GM19239 (cell line): ENCODE results near the gene TMEM63C.
"Not testable (repeated sequence)": the region's sequence is repeated elsewhere in the genome, so short reads cannot be mapped to it uniquely, and the experiment has no call there.

Source experiments
- DNase-seq: peaks from one replicate; pipeline ENCODE4 v3.0.0; 2011; ENCODE audit warnings: low spot score; ENCODE audit not compliant: insufficient read length
- FAIRE-seq: peaks from 2 replicates; lab custom pipeline; 2011; peaks lifted over from hg19 to GRCh38; lab: Jason Lieb, UNC

Gene TMEM63C

DNA sequence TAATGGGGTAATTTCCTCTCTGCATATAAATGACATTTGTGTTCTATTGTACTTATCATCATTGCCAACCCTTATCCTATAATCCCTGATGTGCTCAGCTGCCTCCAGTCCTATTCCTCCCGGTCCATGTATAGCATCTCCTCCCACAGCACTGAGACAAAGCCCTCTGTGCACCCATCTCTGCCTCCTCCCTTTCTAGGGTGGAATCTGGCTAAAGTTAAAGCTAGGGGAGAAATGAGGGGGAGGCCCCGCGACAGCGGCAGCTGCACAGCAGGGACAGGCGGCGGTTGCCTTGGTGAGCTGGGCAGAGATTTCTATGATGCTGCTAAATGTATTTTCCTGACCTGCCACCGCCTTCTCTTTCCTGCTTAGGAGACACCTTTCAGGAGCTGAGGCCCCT lies 27.2 kb upstream of the TMEM63C start:
- FAIRE-seq = no peak

GRCh38 chr14:77155083-77155482 lies 26.5 kb upstream of the TMEM63C start:
- FAIRE-seq (no peak), DNase-seq (no peak)

More for the DNA sequence above, 27.2 kb upstream of the TMEM63C start:
- no peak for DNase-seq

DNA sequence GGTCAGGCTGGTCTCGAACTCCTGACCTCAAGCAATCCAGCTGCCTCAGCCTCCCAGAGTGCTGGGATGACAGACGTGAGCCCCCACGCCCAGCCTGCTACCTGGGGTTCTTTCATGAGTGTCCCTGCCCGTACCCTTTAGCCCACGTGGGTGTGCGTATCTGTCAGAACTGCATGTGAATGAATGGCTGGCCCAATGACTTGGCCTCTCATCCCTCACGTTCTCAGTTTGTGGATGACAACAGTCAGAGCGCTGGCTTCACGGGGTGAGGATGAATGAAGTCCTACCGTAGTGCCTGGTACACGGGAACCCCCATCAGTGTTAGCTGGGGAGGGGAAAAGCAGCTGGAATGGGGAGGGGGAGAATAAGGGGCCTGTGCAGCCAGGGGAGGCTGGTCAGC lies 23.9 kb upstream of the TMEM63C start:
- FAIRE-seq = no peak

DNA sequence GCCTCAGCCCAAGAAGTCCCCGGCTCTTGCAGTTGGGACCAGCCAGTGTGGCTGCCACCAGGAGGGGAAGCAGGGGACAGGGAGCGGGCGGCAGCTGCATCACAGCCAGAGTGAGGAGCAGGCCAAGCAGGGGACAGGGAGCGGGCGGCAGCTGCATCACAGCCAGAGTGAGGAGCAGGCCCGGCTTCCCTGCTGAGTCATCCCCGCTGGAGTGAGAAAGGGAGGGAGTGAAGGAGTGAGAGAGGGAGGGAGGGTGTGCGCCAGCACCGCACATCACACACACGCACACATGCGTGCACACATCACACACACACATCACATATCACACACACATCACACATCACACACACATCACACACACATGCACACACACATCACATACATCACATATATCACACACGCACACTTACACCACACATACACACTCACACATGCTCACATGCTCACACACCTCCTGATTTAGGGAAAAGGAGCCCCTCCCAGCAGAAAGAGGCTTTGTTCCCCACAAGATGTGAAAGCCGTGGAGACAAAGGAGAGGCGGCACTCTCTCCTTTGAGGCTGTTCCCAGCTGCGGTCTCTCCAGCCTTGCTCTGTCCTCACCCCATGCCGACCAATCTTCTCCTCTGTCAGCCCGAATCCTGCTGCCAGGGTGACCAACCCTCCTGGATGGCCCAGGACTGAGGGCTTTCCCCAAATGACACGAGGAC lies 23.3 kb upstream of the TMEM63C start:
- no peak for FAIRE-seq
- no peak for DNase-seq

More for the DNA sequence above, 23.9 kb upstream of the TMEM63C start:
- no peak for DNase-seq

DNA sequence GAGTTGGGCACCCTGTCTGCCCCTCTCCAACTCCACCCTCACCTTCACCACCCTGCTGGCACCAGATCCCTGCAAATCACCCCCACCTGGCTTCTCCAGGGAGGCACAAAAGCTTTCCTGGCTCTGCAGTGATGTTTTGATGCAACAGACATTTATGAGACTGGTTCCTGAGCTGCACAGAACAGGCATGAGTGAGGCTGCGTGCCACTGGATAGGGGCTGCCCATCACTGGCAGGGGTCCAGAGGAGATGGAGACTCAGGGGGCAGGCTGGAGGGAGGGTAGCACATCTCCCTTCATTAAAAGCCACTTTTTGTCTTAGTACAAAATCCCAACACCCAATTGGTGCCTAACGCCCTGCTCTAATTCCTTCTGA lies 22.7 kb upstream of the TMEM63C start:
- DNase-seq (no peak), FAIRE-seq (no peak)

- FAIRE-seq (no peak), DNase-seq (no peak)
These were observed 20.6 kb upstream of the TMEM63C start for GRCh38 chr14:77161011-77161410.

DNA sequence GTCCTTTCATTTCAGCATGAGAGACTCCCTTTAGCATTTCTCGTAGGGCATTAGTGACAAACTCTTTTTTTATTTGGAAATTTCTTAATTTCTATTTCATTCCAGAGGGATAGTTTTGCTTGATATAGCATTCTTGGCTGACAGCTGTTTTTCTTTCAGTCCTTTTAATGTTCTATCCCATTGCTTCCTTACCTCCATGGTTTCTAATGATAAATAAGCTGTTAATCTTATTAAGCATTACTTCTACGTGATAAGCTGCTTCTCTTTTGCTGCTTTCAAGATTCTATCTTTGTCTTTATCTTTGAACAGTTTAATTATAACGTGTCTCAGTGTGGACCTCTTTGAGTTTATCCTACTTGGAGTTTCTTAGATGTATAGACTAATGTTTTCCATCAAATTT lies 11.6 kb upstream of the TMEM63C start:
- DNase-seq (no peak), FAIRE-seq (no peak)

- no peak for DNase-seq
- no peak for FAIRE-seq
These were observed 8.7 kb upstream of the TMEM63C start for GRCh38 chr14:77172916-77173315.

- DNase-seq, FAIRE-seq: not testable (repeated sequence)
These were observed 7.5 kb upstream of the TMEM63C start for GRCh38 chr14:77173911-77174617.

- no peak for FAIRE-seq
- DNase-seq = no peak
These were observed 5.8 kb upstream of the TMEM63C start for GRCh38 chr14:77175843-77176242.

DNA sequence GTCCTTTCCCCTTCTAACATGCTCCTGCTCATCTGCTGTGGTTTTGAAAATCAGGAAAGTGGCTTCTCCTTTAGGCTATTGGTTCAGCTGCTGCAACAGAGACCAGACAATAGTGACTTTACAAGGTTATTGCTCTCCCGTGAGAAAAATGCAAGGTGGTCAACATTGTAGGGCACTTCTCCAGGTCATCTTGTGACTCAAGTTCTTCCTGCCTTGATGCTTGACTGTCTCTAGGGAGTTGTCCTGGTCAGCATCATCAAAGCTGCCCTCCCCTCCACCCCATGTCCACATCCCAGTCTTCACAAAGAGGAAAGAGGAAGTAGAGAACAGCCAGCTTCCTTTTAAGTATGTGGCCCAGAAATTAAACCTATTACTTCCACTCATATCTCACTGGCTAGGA lies 3.9 kb upstream of the TMEM63C start:
- no peak for FAIRE-seq
- DNase-seq = no peak

- FAIRE-seq (no peak), DNase-seq (no peak)
These were observed 2.9 kb upstream of the TMEM63C start for GRCh38 chr14:77178656-77179055.

GRCh38 chr14:77180726-77181602 lies 634 bp upstream of the TMEM63C start:
- DNase-seq = no peak
- FAIRE-seq = no peak

GRCh38 chr14:77183896-77184295 lies 2.3 kb downstream of the TMEM63C start:
- FAIRE-seq (no peak), DNase-seq (no peak)

GRCh38 chr14:77184396-77185092 lies 2.9 kb downstream of the TMEM63C start:
- DNase-seq = no peak
- no peak for FAIRE-seq

- no peak for FAIRE-seq
- DNase-seq = no peak
These were observed 3.5 kb downstream of the TMEM63C start for GRCh38 chr14:77185093-77185465.

DNA sequence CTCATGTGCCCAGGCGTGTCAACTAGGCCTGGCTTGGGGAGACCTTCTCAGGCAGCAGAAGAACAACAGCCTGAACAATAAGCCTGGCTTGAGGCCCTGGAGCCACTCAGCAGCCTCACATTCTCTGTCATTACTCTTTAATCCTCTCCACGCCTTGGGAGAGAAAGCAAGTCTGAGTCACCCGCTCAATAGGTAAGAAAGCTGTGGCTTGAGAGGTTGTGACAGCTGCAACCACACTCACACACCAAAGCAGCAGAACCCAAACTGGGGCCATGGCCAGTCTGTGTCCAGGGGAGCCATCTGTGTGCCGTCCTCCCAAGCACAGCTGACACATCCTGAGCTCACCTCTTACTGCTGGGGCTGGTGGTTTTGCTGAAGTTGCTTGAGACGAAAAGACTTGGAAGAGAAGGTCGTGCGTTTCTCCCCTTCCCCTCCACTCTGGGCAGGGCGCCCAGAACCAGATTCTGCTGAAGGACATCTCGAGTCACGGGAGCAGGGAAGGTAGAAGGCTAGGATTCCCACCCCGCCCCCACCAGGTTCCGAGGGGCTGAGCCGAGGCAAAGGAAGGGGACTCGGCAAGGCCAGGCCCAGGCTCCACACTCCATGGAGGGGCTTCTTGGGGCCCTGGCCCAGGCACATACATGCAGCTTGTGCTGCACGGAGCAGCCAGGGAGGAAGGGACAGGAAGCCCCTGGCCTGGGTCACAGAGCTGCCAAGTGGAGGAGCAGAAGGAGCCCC lies 5.5 kb downstream of the TMEM63C start:
- no peak for FAIRE-seq
- no peak for DNase-seq

DNA sequence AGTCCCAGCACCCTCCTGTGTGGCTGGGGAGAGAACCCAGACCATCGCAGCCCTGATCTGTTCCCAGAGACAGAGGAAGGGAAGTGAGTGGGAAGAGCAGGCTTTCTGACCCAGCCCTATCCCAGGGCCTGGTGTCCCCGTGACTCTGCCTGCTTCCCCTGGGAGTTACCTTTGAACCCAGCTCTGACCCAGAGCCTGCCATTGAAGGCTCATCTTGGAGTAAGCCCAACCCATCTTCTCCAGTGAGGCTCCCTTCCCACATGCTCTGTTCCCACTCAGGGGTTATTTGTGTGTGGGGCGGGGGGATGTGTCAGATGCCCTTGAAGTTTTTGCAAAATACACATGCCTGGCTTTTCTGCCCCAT lies 6.0 kb downstream of the TMEM63C start:
- no peak for DNase-seq
- no peak for FAIRE-seq

DNA sequence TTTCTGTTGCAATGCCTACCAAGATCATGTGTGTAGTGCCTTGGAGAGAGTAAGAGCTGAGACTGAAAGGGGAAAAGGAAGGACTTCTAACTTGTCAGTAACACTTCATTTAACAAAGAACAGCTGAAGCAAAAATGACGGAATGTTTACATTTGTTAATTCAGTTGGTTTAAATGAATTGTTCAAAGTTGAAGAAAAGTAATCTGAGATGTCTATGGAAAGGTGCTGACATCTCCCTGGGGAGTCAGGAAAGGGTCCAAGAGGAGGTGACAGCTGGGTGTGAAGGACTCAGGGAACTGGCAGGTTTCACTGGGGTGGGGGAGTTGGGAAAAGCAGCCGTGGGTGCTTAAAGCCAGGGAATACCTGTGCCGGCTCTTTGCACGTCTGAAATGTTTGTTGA lies 7.9 kb downstream of the TMEM63C start:
- FAIRE-seq (no peak), DNase-seq (no peak)

GRCh38 chr14:77190977-77191376 lies 9.4 kb downstream of the TMEM63C start:
- DNase-seq (no peak), FAIRE-seq (no peak)
